CD14-positive monocyte (primary cell): ENCODE results near the gene SAP130. TPM values are rescaled to one million over a fixed set of nuclear protein-coding genes. Genes with fewer than 3 reads are reported as not detected.

Experiments used
- DNase-seq, 3 donors: peaks; one replicate each; pipeline ENCODE4 v3.0.0-alpha.2; 2011 to 2022
- H2AFZ ChIP-seq: 2 replicates; pipeline ENCODE4 v1.6.0; 2012; ENCODE audit warnings: mild to moderate bottlenecking, low read depth, low read length, inconsistent platforms; ENCODE audit not compliant: insufficient read depth, poor library complexity, severe bottlenecking
- H3K27ac ChIP-seq, 2 donors: 1 replicate in 1 of 2; 2 replicates in 1 of 2; pipeline ENCODE4 v1.5.1; 2012 to 2013; ENCODE audit warnings: low read length in 2 of 2, control low read depth in 1 of 2, inconsistent platforms in 1 of 2, low read depth in 1 of 2, mild to moderate bottlenecking in 1 of 2
- H3K27me3 ChIP-seq, 2 donors: one replicate each; pipeline versions ENCODE4 v1.6.0 to v1.6.1; 2011 to 2013; ENCODE audit warnings: low read length in 2 of 2; ENCODE audit not compliant: control insufficient read depth in 2 of 2, insufficient read depth in 2 of 2
- H3K36me3 ChIP-seq, 2 donors: replicated peaks in 1 of 2; 1 replicate in 1 of 2; 2 replicates in 1 of 2; pipeline versions ENCODE4 v1.5.1 to v1.6.1; 2012 to 2013; ENCODE audit warnings: low read length in 2 of 2, control low read depth in 1 of 2, inconsistent platforms in 1 of 2, mild to moderate bottlenecking in 1 of 2; ENCODE audit not compliant: insufficient read depth in 2 of 2, control insufficient read depth in 1 of 2
- H3K4me1 ChIP-seq, 2 donors: 1 replicate in 1 of 2; 2 replicates in 1 of 2; pipeline versions ENCODE4 v1.5.1 to v1.6.1; 2012 to 2013; ENCODE audit warnings: low read length in 2 of 2, control low read depth in 1 of 2, inconsistent platforms in 1 of 2, mild to moderate bottlenecking in 1 of 2, moderate library complexity in 1 of 2; ENCODE audit not compliant: insufficient read depth in 2 of 2, control insufficient read depth in 1 of 2
- H3K4me2 ChIP-seq: replicated peaks from 2 replicates; pipeline ENCODE3; 2012; ENCODE audit warnings: low read length, moderate library complexity, mild to moderate bottlenecking; ENCODE audit not compliant: poor library complexity, severe bottlenecking; ENCODE audit errors: extremely low read depth
- H3K4me3 ChIP-seq, 3 experiments: fragments of 200-600 bp in 1 of 3; sonication (generic) in 1 of 3; replicated peaks in 1 of 3; 1 replicate in 2 of 3; 2 replicates in 1 of 3; pipeline ENCODE4 v1.5.1; 2011 to 2013; ENCODE audit warnings: low read length in 3 of 3, mild to moderate bottlenecking in 3 of 3, control low read depth in 2 of 3, low read depth in 2 of 3, inconsistent platforms in 1 of 3, moderate library complexity in 1 of 3
- H3K79me2 ChIP-seq: 2 replicates; pipeline ENCODE4 v1.6.0; 2012; ENCODE audit warnings: mild to moderate bottlenecking, control low read depth, inconsistent platforms, low read length, moderate library complexity; ENCODE audit not compliant: insufficient read depth
- H3K9ac ChIP-seq: 2 replicates; pipeline ENCODE4 v1.6.0; 2017; ENCODE audit warnings: low read length, mild to moderate bottlenecking; ENCODE audit not compliant: insufficient read depth, poor library complexity, severe bottlenecking
- H3K9me3 ChIP-seq, 2 donors: replicated peaks in 1 of 2; 1 replicate in 1 of 2; 2 replicates in 1 of 2; pipeline versions ENCODE4 v1.5.1 to v1.6.1; 2012 to 2013; ENCODE audit warnings: low read length in 2 of 2, control low read depth in 1 of 2; ENCODE audit not compliant: control insufficient read depth in 1 of 2, insufficient read depth in 1 of 2
- H4K20me1 ChIP-seq: 2 replicates; pipeline ENCODE4 v1.6.0; 2012; ENCODE audit warnings: mild to moderate bottlenecking, low read length, control low read depth, moderate library complexity; ENCODE audit not compliant: insufficient read depth
- H3K27ac Mint-ChIP-seq, 7 donors: one replicate each; pipeline ENCODE4 v1.8.0; 2020; ENCODE audit warnings: mild to moderate bottlenecking in 7 of 7, mixed read lengths in 7 of 7, moderate library complexity in 6 of 7, inconsistent platforms in 2 of 7
- H3K27me3 Mint-ChIP-seq, 3 donors: one replicate each; pipeline ENCODE4 v1.8.0; 2021 to 2022; ENCODE audit warnings: low read depth in 3 of 3, mild to moderate bottlenecking in 3 of 3, mixed read lengths in 3 of 3, moderate library complexity in 3 of 3, inconsistent platforms in 1 of 3
- H3K36me3 Mint-ChIP-seq, 2 donors: one replicate each; pipeline ENCODE4 v1.8.0; 2020; ENCODE audit warnings: mixed read lengths in 2 of 2, inconsistent platforms in 1 of 2, mild to moderate bottlenecking in 1 of 2
- H3K4me1 Mint-ChIP-seq: one replicate; pipeline ENCODE4 v1.8.0; 2020; ENCODE audit warnings: mild to moderate bottlenecking, mixed read lengths
- H3K4me3 Mint-ChIP-seq, 2 donors: one replicate each; pipeline ENCODE4 v1.8.0; 2020; ENCODE audit warnings: mild to moderate bottlenecking in 2 of 2, mixed read lengths in 2 of 2, moderate library complexity in 1 of 2
- H3K9me3 Mint-ChIP-seq, 7 donors: one replicate each; pipeline ENCODE4 v1.8.0; 2020 to 2022; ENCODE audit warnings: mixed read lengths in 7 of 7, mild to moderate bottlenecking in 6 of 7, moderate library complexity in 6 of 7, inconsistent platforms in 2 of 7
- CTCF ChIP-seq: fragments of 200-600 bp; IDR thresholded peaks from one replicate; pipeline ENCODE4 v1.8.0; 2022; ENCODE audit warnings: antibody characterized with exemption, mild to moderate bottlenecking
- WGBS: methylation state at CpG from one replicate; pipeline ENCODE4 v1.1.5; 2013; ENCODE audit warnings: missing lambda C conversion rate; ENCODE audit not compliant: insufficient coverage; 5-methylcytosine and 5-hydroxymethylcytosine counted together
- intact Hi-C, 2 donors: fragments of 100-400 bp; cut with micrococcal nuclease; formaldehyde crosslinking; loops; one replicate each; pipeline versions ENCODE4 v1.15.0 to v1.15.1; 2023
- polyA plus RNA-seq, 3 donors: library from polyadenylated mRNA; depleted of rRNA in 1 of 3; unstranded in 2 of 3; stranded (reverse) in 1 of 3; fragments of 300-500 nt in 2 of 3; fragments of >200 nt in 1 of 3; fragmentation: Illumina TruSeq in 2 of 3; gene quantifications; 1 replicate in 2 of 3; 2 replicates in 1 of 3; pipeline ENCODE4 v1.2.3, GENCODE V29; 2012 to 2021

SAP130 gene
- polyA plus RNA-seq, 3 donors, result 2.8 to 16.4 (median 6.4) TPM

GRCh38 chr2:128017561-128017960 is 10.3 kb downstream of the SAP130 start:
- Mint-ChIP-seq H3K4me1 (no peaks in the 10 kb centered on the region), H3K9me3 (no peaks in the 10 kb centered on the region), H3K27me3 (no peaks in the 10 kb centered on the region), H3K36me3 (peaks cover 64 to 87% of the 10 kb centered on the region in 2 donors), H3K27ac (peak overlapping the region in 1 of 7 donors; percentile 50), H3K4me3 (no peak overlapping the region)
- Histone ChIP-seq H3K27ac (no peak overlapping the region), H3K27me3 (no peaks in the 10 kb centered on the region), H4K20me1 (peaks cover 3% of the 10 kb centered on the region), H3K9ac (no peak overlapping the region), H3K79me2 (peaks cover 10% of the 10 kb centered on the region), H3K4me2 (no peak overlapping the region), H3K4me1 (no peaks in the 10 kb centered on the region), H2AFZ (no peak overlapping the region), H3K9me3 (no peaks in the 10 kb centered on the region), H3K4me3 (no peak overlapping the region), H3K36me3 (peaks cover 61 to 88% of the 10 kb centered on the region in 2 donors)
- DNase-seq, result no peak
- 92% methylated on average over 6 of the region's 8 CpGs for WGBS
- intact Hi-C loops, result no loop called here
- TF ChIP-seq CTCF, result no peak

- H3K27ac Mint-ChIP-seq, result no peak overlapping the region
- Histone ChIP-seq H3K9ac (no peak overlapping the region), H3K9me3 (no peaks in the 10 kb centered on the region), H3K4me1 (no peaks in the 10 kb centered on the region), H3K27ac (no peak overlapping the region), H3K79me2 (peaks cover 3% of the 10 kb centered on the region), H4K20me1 (peaks cover 3% of the 10 kb centered on the region), H3K4me3 (no peak overlapping the region), H3K36me3 (peaks cover 63 to 88% of the 10 kb centered on the region in 2 donors), H2AFZ (no peak overlapping the region), H3K27me3 (no peaks in the 10 kb centered on the region), H3K4me2 (no peak overlapping the region)
- WGBS, result 92% methylated on average over 2 of the region's 2 CpGs
- no peak for TF ChIP-seq CTCF
- H3K4me3 Mint-ChIP-seq, result no peak overlapping the region
- intact Hi-C loops, result no loop called here
- H3K27me3 Mint-ChIP-seq, result no peaks in the 10 kb centered on the region
- H3K9me3 Mint-ChIP-seq, result no peaks in the 10 kb centered on the region
- DNase-seq, result no peak
- H3K36me3 Mint-ChIP-seq, result peaks cover 65 to 89% of the 10 kb centered on the region in 2 donors
- no peaks in the 10 kb centered on the region for H3K4me1 Mint-ChIP-seq
These were observed 11.2 kb downstream of the SAP130 start for GRCh38 chr2:128016620-128017019.
